H1 (cell line): Measurements from ENCODE around the gene CIZ1. TPM values are rescaled to one million over a fixed set of nuclear protein-coding genes. Genes with fewer than 3 reads are reported as not detected.

Source experiments
- EGR1 ChIP-seq: IDR thresholded peaks from 2 replicates; pipeline ENCODE4 v1.6.1; 2011; ENCODE audit warnings: low read depth, low read length, borderline replicate concordance
- HDAC2 ChIP-seq, 2 experiments: fragments of 300-600 bp in 1 of 2; sonication (generic) in 1 of 2; IDR thresholded peaks; 2 replicates each; pipeline ENCODE4 v1.6.1; 2011 to 2012; ENCODE audit warnings: low read depth in 2 of 2, low read length in 2 of 2, mild to moderate bottlenecking in 2 of 2, moderate library complexity in 2 of 2, borderline replicate concordance in 1 of 2, inconsistent platforms in 1 of 2
- KDM4A ChIP-seq: IDR thresholded peaks from one replicate; pipeline ENCODE4 v1.7.1; 2012; ENCODE audit warnings: low read depth, mild to moderate bottlenecking, moderate library complexity, low read length, inconsistent platforms; ENCODE audit not compliant: severe bottlenecking
- MAX ChIP-seq: IDR thresholded peaks from 2 replicates; pipeline ENCODE4 v1.6.1; 2012; ENCODE audit warnings: inconsistent platforms
- POLR2A ChIP-seq, 2 experiments: IDR thresholded peaks; 1 replicate in 1 of 2; 2 replicates in 1 of 2; pipeline ENCODE4 v1.6.1; 2011; ENCODE audit warnings: low read depth in 2 of 2, low read length in 2 of 2, mild to moderate bottlenecking in 2 of 2; ENCODE audit errors: control extremely low read depth in 1 of 2
- RXRA ChIP-seq: IDR thresholded peaks from 2 replicates; pipeline ENCODE4 v1.6.1; 2011; ENCODE audit warnings: low read depth, mild to moderate bottlenecking, low read length, moderate library complexity; ENCODE audit not compliant: insufficient read depth
- polyA plus RNA-seq, 7 experiments: library from polyadenylated mRNA; depleted of rRNA in 3 of 7; stranded (reverse) in 5 of 7; unstranded in 2 of 7; fragments of >200 nt in 5 of 7; fragments of 200-250 nt in 2 of 7; gene quantifications; 1 replicate in 5 of 7; 2 replicates in 1 of 7; 4 replicates in 1 of 7; pipeline versions ENCODE4 v1.2.1 to v1.2.3, GENCODE V29; 2011 to 2013; ENCODE audit warnings: missing spikeins in 2 of 7, mixed read lengths in 2 of 7
- total RNA-seq: library from RNA; stranded (reverse); fragmentation: NEBNext Ultra II Directional; extraction: Animal tissue kit (Norgen Biotek cat#: 25700); gene quantifications from 2 replicates; pipeline ENCODE4 v1.2.1, GENCODE V29; 2021
- TF ChIP-seq, protein P1 (sequence below): fragments of 300-600 bp; sonication (generic); IDR thresholded peaks from 2 replicates; pipeline ENCODE4 v1.7.1; 2012; ENCODE audit warnings: low read length, moderate library complexity, mild to moderate bottlenecking, inconsistent platforms; ENCODE audit not compliant: insufficient replicate concordance
- TF ChIP-seq, protein P2 (sequence below): IDR thresholded peaks from 2 replicates; pipeline ENCODE4 v1.6.1; 2011; ENCODE audit warnings: low read depth, mild to moderate bottlenecking, low read length; ENCODE audit not compliant: insufficient read depth

The CIZ1 gene
- total and polyA plus RNA-seq, 2 of the 8 experiments (the other 6 are each of a cell fraction or from before 2014, with no cell fraction given), result 66.0 to 107 TPM

GRCh38 chr9:128127990-128128835, 63.2 kb downstream of the CIZ1 start (continued):
- TF ChIP-seq, protein P1, sequence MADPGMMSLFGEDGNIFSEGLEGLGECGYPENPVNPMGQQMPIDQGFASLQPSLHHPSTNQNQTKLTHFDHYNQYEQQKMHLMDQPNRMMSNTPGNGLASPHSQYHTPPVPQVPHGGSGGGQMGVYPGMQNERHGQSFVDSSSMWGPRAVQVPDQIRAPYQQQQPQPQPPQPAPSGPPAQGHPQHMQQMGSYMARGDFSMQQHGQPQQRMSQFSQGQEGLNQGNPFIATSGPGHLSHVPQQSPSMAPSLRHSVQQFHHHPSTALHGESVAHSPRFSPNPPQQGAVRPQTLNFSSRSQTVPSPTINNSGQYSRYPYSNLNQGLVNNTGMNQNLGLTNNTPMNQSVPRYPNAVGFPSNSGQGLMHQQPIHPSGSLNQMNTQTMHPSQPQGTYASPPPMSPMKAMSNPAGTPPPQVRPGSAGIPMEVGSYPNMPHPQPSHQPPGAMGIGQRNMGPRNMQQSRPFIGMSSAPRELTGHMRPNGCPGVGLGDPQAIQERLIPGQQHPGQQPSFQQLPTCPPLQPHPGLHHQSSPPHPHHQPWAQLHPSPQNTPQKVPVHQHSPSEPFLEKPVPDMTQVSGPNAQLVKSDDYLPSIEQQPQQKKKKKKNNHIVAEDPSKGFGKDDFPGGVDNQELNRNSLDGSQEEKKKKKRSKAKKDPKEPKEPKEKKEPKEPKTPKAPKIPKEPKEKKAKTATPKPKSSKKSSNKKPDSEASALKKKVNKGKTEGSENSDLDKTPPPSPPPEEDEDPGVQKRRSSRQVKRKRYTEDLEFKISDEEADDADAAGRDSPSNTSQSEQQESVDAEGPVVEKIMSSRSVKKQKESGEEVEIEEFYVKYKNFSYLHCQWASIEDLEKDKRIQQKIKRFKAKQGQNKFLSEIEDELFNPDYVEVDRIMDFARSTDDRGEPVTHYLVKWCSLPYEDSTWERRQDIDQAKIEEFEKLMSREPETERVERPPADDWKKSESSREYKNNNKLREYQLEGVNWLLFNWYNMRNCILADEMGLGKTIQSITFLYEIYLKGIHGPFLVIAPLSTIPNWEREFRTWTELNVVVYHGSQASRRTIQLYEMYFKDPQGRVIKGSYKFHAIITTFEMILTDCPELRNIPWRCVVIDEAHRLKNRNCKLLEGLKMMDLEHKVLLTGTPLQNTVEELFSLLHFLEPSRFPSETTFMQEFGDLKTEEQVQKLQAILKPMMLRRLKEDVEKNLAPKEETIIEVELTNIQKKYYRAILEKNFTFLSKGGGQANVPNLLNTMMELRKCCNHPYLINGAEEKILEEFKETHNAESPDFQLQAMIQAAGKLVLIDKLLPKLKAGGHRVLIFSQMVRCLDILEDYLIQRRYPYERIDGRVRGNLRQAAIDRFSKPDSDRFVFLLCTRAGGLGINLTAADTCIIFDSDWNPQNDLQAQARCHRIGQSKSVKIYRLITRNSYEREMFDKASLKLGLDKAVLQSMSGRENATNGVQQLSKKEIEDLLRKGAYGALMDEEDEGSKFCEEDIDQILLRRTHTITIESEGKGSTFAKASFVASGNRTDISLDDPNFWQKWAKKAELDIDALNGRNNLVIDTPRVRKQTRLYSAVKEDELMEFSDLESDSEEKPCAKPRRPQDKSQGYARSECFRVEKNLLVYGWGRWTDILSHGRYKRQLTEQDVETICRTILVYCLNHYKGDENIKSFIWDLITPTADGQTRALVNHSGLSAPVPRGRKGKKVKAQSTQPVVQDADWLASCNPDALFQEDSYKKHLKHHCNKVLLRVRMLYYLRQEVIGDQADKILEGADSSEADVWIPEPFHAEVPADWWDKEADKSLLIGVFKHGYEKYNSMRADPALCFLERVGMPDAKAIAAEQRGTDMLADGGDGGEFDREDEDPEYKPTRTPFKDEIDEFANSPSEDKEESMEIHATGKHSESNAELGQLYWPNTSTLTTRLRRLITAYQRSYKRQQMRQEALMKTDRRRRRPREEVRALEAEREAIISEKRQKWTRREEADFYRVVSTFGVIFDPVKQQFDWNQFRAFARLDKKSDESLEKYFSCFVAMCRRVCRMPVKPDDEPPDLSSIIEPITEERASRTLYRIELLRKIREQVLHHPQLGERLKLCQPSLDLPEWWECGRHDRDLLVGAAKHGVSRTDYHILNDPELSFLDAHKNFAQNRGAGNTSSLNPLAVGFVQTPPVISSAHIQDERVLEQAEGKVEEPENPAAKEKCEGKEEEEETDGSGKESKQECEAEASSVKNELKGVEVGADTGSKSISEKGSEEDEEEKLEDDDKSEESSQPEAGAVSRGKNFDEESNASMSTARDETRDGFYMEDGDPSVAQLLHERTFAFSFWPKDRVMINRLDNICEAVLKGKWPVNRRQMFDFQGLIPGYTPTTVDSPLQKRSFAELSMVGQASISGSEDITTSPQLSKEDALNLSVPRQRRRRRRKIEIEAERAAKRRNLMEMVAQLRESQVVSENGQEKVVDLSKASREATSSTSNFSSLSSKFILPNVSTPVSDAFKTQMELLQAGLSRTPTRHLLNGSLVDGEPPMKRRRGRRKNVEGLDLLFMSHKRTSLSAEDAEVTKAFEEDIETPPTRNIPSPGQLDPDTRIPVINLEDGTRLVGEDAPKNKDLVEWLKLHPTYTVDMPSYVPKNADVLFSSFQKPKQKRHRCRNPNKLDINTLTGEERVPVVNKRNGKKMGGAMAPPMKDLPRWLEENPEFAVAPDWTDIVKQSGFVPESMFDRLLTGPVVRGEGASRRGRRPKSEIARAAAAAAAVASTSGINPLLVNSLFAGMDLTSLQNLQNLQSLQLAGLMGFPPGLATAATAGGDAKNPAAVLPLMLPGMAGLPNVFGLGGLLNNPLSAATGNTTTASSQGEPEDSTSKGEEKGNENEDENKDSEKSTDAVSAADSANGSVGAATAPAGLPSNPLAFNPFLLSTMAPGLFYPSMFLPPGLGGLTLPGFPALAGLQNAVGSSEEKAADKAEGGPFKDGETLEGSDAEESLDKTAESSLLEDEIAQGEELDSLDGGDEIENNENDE, result no peak
- no peak for TF ChIP-seq RXRA
- TF ChIP-seq KDM4A, result peak; percentile 6
- TF ChIP-seq EGR1, result peak; percentile 93
- TF ChIP-seq POLR2A (IDR thresholded peaks at IDR 0.05; ENCODE audit: control extremely low read depth in 1 of 2, low read depth in 2 of 2, low read length in 2 of 2), result peak in 1 of 2 experiments; percentile 38; a peak in 1 of 3 replicates
- TF ChIP-seq, protein P2, sequence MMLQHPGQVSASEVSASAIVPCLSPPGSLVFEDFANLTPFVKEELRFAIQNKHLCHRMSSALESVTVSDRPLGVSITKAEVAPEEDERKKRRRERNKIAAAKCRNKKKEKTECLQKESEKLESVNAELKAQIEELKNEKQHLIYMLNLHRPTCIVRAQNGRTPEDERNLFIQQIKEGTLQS, result peak; percentile 41; the same call in 1 of the 2 replicates
- no peak for TF ChIP-seq HDAC2 (IDR thresholded peaks at IDR 0.05; ENCODE audit: borderline replicate concordance in 1 of 2, low read depth in 2 of 2, low read length in 2 of 2)
- TF ChIP-seq MAX, result peak; percentile 86
